HG03064 (cell line): ENCODE measurements around the gene PRSS48.
"Not testable (repeated sequence)": the region's sequence is repeated elsewhere in the genome, so short reads cannot be mapped to it uniquely, and the experiment has no call there.

ENCODE experiments used
- ATAC-seq: cut with Tn5 transposase; IDR thresholded peaks from one replicate; pipeline ENCODE4 v1.9.1; 2021; ENCODE audit warnings: low read depth; ENCODE audit not compliant: unreplicated experiment

Gene PRSS48

GRCh38 chr4:151259752-151260151 is 17.2 kb upstream of the PRSS48 start:
- ATAC-seq = no peak

DNA sequence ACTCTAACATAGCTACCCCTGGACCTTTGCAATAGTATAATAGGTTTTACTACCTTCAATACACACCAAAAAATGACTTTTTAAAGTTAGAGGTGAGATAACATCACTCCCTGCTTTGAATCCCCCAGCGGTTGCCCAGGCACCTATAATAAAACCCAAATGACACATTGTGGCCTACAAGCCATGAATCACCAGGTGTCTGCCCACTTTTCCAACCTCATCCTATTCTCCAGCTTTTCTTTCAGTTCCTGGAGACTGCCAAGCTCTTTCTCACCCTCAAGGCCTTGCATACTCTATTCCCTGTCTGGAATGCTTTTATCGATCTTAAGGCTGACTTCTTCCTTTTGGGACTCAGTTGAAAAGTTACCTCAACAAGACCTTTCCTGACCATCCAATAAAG is 16.4 kb upstream of the PRSS48 start:
- no peak for ATAC-seq

GRCh38 chr4:151263455-151263854 is 13.5 kb upstream of the PRSS48 start:
- no peak for ATAC-seq

GRCh38 chr4:151266497-151266896 is 10.5 kb upstream of the PRSS48 start:
- no peak for ATAC-seq

DNA sequence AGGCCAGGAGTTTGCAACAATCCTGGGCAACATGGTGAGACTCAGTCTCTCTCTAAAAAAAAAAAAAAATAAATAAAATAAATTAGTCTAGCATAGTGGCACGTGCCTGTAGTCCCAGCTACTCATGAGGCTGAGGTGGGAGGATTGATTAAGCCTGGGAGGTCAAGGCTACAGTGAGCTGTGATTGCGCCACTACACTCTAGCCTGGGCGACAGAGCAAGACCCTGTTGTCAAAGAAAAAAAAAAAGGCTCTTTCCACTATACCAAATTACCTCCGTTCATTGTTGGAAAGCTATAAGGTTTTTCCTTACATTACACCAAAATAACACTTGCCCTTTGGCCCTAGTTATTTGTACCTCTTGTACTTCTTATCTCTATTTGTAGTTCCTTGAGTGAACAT is 9.9 kb upstream of the PRSS48 start:
- no peak for ATAC-seq

DNA sequence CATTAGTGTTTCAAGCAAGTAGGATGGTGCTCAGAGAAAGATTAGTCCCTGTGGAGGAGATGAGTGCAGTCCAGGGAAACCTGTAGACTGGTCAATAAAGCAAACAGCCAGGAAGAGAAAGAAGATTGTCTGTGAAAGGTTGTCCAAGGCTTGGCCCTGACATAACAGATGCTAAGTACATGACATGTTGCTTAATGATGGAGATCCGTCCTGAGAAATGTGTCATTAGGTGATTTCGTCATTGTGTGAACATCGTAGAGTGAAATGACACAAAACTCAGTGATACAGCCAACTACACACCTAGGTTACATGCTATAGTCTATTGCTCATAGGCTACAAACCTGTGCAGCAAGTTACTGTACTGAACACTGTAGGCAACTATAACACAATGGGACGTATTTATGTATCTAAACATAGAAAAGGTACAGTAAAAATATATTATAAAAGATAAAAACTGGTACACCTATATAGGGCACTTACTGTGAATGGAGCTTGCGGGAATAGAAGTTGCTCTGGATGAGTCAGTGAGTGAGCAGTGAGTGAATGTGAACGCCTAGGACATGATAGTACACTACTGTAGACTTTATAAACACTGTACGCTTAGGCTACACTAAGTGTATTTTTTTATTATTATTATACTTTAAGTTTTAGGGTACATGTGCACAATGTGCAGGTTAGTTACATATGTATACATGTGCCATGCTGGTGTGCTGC is 9.0 kb upstream of the PRSS48 start:
- ATAC-seq = no peak

- ATAC-seq = not testable (repeated sequence)
These were observed 8.1 kb upstream of the PRSS48 start for GRCh38 chr4:151268905-151269304.

GRCh38 chr4:151284534-151285245 is 7.7 kb downstream of the PRSS48 start:
- ATAC-seq = no peak

GRCh38 chr4:151287409-151287808 is 10.4 kb downstream of the PRSS48 start:
- no peak for ATAC-seq

DNA sequence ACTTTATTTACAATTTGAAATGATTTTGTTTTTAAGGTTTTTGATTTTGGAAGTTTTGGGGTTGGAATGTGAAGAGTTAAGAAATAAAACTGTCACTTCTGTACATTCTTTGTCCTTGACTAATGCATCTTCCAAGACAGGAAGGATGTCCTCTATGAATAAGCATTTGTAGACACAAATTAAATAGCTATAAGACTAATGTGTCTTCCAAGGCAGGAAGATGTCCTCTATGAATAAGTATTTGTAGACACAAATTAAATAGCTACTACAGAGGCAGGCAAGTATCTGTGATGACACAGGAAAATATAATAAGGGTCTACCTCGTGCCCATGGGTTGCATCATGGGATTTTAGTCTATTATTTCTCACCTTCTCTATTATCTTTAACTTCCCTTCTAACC is 14.5 kb downstream of the PRSS48 start:
- no peak for ATAC-seq

- ATAC-seq = no peak
These were observed 15.1 kb downstream of the PRSS48 start for GRCh38 chr4:151292038-151292437.

DNA sequence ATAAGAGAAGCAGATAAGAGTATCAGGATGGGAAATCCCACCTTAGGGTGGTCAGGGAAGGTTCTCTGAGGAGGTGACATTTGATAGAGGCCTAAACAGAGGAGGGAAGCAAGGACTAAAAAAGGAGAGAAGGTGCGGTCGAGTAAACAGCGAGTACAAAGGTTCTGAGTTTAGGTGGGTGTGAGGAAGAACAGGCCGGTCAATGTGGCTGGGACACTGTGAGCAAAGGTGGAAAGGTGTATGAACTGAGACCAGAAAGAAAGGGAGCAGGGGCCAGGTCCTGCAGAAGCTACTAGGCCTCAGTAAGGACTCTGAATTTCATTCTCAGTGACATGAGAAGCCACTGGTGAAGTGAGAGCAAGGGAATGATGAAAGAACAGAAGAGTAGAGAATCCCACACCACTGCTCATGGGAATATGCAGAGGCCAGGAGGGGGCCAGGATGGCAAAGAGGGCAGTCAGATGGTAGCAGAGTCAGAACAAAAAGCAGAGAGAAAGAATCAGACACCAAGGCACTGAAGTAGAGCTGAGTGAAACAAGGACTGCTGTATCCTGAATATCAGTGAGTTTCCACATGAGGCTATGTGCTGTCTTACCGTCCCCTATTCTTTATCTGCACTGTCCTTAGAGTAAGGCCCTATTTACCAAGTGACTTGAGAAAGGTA is 18.0 kb downstream of the PRSS48 start:
- no peak for ATAC-seq

DNA sequence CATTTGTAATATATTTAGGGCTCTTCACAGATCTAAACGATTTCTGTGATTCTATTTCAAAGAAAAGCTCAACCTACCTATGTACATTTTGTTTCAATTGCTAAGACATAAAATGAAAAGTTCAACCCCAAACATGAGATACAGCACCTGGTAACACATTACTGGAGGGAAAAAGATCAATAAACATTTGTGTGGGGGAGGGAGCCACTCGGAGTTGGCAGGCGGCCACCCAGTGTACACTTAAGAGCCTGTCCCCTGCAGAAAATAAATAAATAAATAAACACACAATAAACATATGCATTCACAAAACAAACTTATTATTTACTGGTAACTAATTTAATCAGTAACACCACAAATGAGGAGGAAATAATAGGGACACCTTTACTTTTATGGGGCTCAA is 19.3 kb downstream of the PRSS48 start:
- no peak for ATAC-seq

GRCh38 chr4:151297170-151297569 is 20.2 kb downstream of the PRSS48 start:
- ATAC-seq = no peak

GRCh38 chr4:151302432-151302831 is 25.5 kb downstream of the PRSS48 start:
- no peak for ATAC-seq

DNA sequence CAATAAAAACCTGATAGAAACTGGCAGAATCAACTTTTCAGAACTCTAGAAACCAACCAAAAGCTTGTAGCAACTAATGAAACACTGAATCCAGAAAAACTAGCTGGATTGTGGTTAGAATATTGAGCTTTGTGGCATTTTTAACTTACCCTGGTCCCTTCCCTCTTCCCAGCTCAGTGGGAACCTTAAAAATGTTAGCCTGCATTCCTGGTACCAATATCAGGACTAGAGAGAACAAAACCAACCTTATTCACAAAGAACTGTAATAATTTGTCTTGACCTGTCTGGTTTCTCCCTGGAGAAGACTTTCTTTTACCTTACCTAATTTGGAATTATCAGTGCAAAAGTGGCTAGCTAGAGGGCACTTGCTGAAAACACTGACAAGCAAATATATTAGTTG is 27.3 kb downstream of the PRSS48 start:
- ATAC-seq = no peak

- ATAC-seq = no peak
These were observed 27.8 kb downstream of the PRSS48 start for GRCh38 chr4:151304755-151305154.

DNA sequence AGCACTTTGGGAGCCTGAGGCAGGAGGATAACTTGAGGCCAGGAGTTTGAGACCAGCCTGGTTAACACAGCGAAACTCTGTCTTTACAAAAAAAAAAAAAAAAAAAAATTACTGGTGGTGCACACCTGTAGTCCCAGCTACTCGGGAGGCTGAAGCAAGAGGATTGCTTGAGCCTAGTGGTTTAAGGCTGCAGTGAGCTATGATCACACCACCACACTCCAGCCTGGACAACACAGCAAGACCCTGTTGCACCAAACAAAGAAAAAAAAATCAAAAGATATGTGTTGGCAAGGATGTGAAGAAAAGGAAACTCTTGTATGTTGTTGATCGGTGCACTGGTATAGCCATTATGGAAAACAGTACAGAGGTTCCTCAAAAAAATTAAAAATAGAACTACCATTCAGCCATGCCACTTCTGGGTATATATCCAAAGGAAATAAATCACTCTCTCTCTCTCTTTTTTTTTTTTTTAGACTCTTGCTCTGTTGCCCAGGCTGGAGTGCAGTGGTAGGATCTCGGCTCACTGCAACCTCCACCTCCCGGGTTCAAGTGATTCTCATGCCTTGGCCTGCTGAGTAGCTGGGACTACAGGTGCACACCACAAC is 33.3 kb downstream of the PRSS48 start:
- ATAC-seq = no peak

- ATAC-seq = no peak
These were observed 36.5 kb downstream of the PRSS48 start for GRCh38 chr4:151313306-151314009.

DNA sequence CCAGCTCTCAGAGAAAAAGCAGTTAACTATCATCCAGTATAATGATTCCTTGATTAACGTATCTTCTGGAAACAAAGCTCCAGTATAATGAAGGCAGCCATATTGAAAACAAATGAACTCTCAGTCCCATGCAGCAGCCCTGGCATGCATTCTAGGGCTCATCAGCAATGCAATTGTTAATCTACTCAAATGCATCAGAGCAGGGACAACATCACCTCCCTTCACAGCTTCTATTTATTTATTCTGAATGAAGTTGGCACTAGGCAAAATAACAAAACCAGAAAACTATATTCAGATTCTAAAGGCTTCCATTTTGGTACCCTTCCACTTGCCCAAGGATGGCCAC is 37.0 kb downstream of the PRSS48 start:
- ATAC-seq = no peak

DNA sequence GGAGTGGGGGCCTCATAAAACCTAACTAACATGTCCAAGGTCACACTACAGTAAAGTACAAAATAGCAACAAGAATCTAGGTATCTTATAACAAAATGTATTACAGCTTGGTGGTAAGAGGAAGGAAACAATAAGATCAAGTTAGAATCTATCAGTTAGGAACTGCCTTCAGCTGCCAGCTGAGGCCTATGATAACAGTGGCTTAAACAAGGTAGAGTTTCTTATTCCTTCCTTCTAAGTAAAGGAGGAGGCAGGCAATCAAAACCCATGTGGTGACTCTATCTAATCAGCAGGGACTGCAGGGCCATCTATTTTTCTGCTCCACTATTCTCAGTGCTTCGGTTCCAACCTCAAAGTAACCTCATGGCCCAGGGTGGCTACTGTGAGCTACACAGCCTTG is 37.5 kb downstream of the PRSS48 start:
- ATAC-seq = no peak
